Lower lobe of right lung (tissue), 2 donors: ENCODE data around the gene RRP1B. TPM values are rescaled to one million over a fixed set of nuclear protein-coding genes. Genes with fewer than 3 reads are reported as not detected.

Experiments used
- ATAC-seq, 2 donors: fragments of 200-7000 bp; cut with Tn5 transposase; one replicate each; pipeline ENCODE4 v1.9.1; 2020 to 2022; ENCODE audit warnings: mild to moderate bottlenecking in 2 of 2, moderate library complexity in 2 of 2
- DNase-seq: peaks from one replicate; pipeline ENCODE4 v3.0.0-alpha.2; 2020
- H3K27ac ChIP-seq: fragments of 200-600 bp; one replicate; pipeline ENCODE4 v1.8.0; 2022
- H3K27me3 ChIP-seq: fragments of 200-600 bp; one replicate; pipeline ENCODE4 v1.8.0; 2022; ENCODE audit warnings: low read depth
- H3K36me3 ChIP-seq: fragments of 200-600 bp; one replicate; pipeline ENCODE4 v1.8.0; 2022; ENCODE audit warnings: mild to moderate bottlenecking
- H3K4me1 ChIP-seq: fragments of 200-600 bp; one replicate; pipeline ENCODE4 v1.8.0; 2022
- H3K4me3 ChIP-seq: fragments of 200-600 bp; one replicate; pipeline ENCODE4 v1.8.0; 2022; ENCODE audit warnings: mild to moderate bottlenecking
- H3K9me3 ChIP-seq: fragments of 200-600 bp; one replicate; pipeline ENCODE4 v1.8.0; 2022
- intact Hi-C: fragments of 100-400 bp; cut with DNase I; formaldehyde crosslinking; loops from one replicate; pipeline ENCODE4 v1.11.0; 2022
- total RNA-seq: library from RNA; stranded (reverse); fragmentation: NEBNext Ultra II Directional; extraction: Animal tissue kit (Norgen Biotek cat#: 25700); gene quantifications from one replicate; pipeline ENCODE4 v1.2.1, GENCODE V29; 2021
- TF ChIP-seq, protein P1 (sequence below): fragments of 200-600 bp; IDR thresholded peaks from one replicate; pipeline ENCODE4 v1.8.0; 2022; ENCODE audit warnings: antibody characterized with exemption, mild to moderate bottlenecking
- donor health status: DM: no; HTN: yes; CAD: no; lungs with severe emphysema.

Gene RRP1B
- total RNA-seq, 1 donor from 2014 or later: 18.1 TPM

DNA sequence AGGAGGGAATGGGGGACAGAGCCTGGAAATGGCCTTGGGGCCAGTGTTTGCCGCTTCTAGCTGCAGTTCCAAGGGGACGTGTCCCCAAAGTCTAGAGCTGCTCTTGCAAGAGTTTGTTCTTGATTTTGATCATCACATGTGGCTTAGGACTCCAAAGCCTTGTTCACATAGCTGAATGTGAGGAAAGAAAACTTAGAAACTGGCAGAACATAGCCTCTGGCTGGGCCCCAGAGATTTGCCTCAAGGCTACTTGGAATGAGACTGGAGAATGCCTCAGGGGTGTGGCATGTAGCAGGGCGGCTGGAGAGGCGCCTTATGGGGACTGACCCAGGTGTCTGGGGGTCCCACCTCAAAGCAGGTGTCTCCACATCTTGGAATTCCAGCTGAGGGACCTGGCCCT lies 61.8 kb downstream of the RRP1B start:
- intact Hi-C loops: no loop called here
- peaks cover 11% of the 10 kb centered on the region for H3K36me3 ChIP-seq
- H3K27me3 ChIP-seq: no peaks in the 10 kb centered on the region
- H3K4me3 ChIP-seq: peak overlapping the region; percentile 98
- H3K4me1 ChIP-seq: peaks cover 61% of the 10 kb centered on the region
- TF ChIP-seq, protein P1, sequence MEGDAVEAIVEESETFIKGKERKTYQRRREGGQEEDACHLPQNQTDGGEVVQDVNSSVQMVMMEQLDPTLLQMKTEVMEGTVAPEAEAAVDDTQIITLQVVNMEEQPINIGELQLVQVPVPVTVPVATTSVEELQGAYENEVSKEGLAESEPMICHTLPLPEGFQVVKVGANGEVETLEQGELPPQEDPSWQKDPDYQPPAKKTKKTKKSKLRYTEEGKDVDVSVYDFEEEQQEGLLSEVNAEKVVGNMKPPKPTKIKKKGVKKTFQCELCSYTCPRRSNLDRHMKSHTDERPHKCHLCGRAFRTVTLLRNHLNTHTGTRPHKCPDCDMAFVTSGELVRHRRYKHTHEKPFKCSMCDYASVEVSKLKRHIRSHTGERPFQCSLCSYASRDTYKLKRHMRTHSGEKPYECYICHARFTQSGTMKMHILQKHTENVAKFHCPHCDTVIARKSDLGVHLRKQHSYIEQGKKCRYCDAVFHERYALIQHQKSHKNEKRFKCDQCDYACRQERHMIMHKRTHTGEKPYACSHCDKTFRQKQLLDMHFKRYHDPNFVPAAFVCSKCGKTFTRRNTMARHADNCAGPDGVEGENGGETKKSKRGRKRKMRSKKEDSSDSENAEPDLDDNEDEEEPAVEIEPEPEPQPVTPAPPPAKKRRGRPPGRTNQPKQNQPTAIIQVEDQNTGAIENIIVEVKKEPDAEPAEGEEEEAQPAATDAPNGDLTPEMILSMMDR: no peak
- H3K9me3 ChIP-seq: no peaks in the 10 kb centered on the region
- ATAC-seq (no peak), DNase-seq (no peak)
- peak overlapping the region; percentile 97 for H3K27ac ChIP-seq

DNA sequence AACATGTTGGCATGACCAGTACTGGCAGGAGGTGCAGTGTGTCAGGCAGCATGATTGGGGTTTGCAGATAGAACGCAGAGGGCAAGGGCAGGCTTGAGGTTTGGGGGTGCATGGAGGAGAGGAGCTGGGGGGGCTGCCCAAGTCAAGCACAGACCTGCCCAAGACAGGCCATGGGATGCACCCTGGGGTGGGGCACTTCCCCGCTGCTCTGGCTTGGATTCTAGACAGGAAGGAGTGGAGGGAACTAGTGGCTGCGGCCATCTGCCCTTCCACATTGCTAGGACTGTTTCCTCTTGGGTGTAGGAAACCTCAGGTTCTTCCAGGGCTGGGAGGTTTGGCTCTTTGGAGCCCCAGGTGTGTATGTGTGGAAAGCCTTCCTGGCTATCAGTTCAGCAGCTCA lies 62.6 kb downstream of the RRP1B start:
- TF ChIP-seq, protein P1: no peak
- H3K36me3 ChIP-seq: peaks cover 11% of the 10 kb centered on the region
- H3K4me1 ChIP-seq: peaks cover 69% of the 10 kb centered on the region
- DNase-seq (no peak), ATAC-seq (no peak)
- no peaks in the 10 kb centered on the region for H3K9me3 ChIP-seq
- peak overlapping the region; percentile 98 for H3K4me3 ChIP-seq
- intact Hi-C loops: no loop called here
- peak overlapping the region; percentile 97 for H3K27ac ChIP-seq
- H3K27me3 ChIP-seq: no peaks in the 10 kb centered on the region

DNA sequence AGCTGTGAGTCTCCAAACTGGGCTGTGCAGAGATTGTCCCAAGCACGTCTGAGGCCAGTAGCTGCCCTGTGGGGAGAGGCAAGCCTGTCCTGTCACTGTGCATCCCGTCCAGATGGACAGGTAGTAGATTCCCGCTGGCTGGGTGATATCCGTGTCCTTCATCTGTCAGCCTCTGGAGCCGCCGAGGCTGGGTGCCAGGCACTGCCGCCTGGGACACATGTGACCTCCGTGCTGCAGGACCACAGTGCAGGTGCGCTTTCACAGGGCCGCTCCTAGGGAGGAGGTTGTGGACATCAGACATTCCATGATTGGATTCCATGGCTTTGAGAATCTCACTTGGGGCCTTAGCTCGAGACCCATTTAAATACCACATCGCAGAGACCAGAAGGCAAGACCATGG lies 64.3 kb downstream of the RRP1B start:
- Histone ChIP-seq H3K9me3 (no peaks in the 10 kb centered on the region), H3K36me3 (peaks cover 11% of the 10 kb centered on the region), H3K4me1 (peaks cover 79% of the 10 kb centered on the region), H3K27ac (no peak overlapping the region), H3K27me3 (no peaks in the 10 kb centered on the region), H3K4me3 (no peak overlapping the region)
- TF ChIP-seq, protein P1: no peak
- intact Hi-C loops: no loop called here
- ATAC-seq: no peak
- DNase-seq: no peak

DNA sequence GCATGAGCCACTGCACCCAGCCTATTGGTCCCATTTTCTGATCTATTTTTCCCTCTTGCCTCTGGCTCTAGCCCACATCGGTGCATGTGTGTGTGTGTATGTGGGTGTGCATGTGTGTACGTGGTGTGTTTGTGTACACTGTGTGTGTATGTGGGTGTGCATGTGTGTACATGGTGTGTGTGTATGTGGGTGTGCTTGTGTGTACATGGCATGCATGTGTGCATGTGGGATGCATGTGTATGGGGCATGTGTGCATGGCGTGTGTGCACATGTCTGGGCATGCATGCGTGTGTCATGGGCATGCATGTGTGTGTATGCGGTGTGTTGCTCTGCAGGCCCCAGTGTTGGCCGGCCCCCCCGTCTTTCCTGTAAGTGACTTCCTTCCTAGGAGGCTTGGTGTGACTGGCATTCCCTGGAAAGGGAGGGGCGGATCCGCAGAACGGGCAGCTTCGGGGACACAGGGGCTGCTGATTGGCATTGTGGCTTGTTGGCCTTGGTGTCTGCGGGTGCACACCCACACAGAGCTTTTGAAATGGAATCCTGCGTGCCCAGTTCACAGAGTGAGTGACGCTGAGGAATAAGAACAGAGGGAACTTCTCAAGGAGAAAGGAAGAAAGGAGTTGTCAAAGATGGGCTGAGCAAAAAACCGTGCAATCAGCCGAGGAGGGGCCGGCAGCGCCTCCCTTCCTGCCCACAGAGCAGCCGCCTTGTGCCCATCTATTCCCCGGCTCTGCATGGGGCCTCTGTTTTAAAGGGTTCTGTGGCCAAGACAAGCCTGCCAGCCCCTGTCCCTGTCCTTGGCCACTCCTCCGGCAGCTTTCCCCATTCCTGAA lies 67.5 kb downstream of the RRP1B start:
- TF ChIP-seq, protein P1: no peak
- Histone ChIP-seq H3K27me3 (no peaks in the 10 kb centered on the region), H3K36me3 (peaks cover 15% of the 10 kb centered on the region), H3K4me3 (peak overlapping the region; percentile 57), H3K9me3 (no peaks in the 10 kb centered on the region), H3K27ac (peak overlapping the region; percentile 88), H3K4me1 (peaks cover 79% of the 10 kb centered on the region)
- DNase-seq (peak; percentile 81), ATAC-seq (peak; percentile 1 to 2)
- intact Hi-C loops: no loop called here

DNA sequence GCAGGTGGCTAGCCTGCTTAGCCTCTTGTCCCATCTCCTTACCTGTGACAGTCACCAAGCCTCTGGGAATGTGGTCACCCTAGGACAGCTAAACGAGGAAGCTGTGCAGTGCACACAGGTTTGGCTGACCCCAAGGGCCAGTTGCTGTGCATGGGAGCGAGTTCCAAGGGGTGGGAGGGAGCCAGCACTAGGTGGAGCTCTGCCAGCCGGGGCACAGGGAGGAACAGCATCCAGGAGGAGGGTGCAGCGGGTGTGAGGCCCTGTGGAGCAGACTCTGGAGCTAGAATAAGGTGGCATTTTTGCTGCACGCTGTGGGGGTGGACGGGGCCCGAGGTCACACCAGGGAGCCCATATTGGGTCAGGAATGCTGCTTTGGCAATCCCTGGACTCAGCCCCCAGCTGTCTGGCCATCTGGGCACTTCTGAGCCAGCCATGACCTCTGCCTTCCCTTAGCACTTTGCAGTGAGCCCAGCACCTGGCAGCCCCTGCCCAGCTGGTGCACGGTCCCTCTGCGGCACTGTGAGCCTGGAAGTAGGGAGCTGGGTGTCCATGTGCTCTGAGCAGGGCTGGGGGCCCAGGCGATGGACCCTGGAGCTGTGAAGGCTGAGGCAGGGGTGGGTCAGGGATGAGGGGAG lies 68.3 kb downstream of the RRP1B start:
- Histone ChIP-seq H3K27me3 (no peaks in the 10 kb centered on the region), H3K36me3 (peaks cover 17% of the 10 kb centered on the region), H3K9me3 (no peaks in the 10 kb centered on the region), H3K4me1 (peaks cover 79% of the 10 kb centered on the region), H3K4me3 (peak overlapping the region; percentile 57), H3K27ac (peak overlapping the region; percentile 88)
- intact Hi-C loops: no loop called here
- peak; percentile 25 to 36 for ATAC-seq
- TF ChIP-seq, protein P1: no peak
- DNase-seq: peak; percentile 74
